Thyroid gland (tissue), 4 donors: ENCODE results near the gene ERAS.

ENCODE experiments used
- POLR2A ChIP-seq, 2 donors: fragments of 450-650 bp; IDR thresholded peaks; one replicate each; pipeline ENCODE4 v1.6.1; 2017; ENCODE audit warnings: antibody characterized with exemption in 2 of 2, mild to moderate bottlenecking in 2 of 2, moderate library complexity in 1 of 2
- TF ChIP-seq, protein P1 (sequence below), 6 experiments: fragments of 200-600 bp in 3 of 6; fragments of 450-650 bp in 3 of 6; sonication (generic) in 3 of 6; IDR thresholded peaks; one replicate each; pipeline ENCODE4 v1.5.1; 2016 to 2019; ENCODE audit warnings: antibody characterized with exemption in 6 of 6, mild to moderate bottlenecking in 2 of 6, inconsistent platforms in 1 of 6, moderate library complexity in 1 of 6

DNA sequence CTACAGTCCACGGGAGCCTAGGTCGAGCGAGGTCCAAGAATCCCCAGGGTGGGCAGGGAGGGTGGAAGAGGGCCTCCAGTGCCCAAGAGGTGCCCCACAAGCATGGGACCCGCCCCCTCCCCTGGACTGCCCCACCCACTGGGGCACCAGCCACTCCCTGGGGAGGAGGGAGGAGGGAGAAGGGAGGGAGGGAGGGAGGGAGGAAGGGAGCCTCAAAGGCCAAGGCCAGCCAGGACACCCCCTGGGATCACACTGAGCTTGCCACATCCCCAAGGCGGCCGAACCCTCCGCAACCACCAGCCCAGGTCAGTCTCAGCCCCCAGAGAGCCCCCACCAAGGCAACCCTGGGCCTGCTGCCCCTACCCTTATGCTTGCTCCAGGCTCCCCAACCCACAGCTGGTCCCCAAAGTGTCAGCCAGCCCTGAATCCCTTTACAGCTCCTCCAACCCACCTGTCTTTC is 39.9 kb upstream of the ERAS start, which contains the start of gene GATA1:
- TF ChIP-seq, protein P1, sequence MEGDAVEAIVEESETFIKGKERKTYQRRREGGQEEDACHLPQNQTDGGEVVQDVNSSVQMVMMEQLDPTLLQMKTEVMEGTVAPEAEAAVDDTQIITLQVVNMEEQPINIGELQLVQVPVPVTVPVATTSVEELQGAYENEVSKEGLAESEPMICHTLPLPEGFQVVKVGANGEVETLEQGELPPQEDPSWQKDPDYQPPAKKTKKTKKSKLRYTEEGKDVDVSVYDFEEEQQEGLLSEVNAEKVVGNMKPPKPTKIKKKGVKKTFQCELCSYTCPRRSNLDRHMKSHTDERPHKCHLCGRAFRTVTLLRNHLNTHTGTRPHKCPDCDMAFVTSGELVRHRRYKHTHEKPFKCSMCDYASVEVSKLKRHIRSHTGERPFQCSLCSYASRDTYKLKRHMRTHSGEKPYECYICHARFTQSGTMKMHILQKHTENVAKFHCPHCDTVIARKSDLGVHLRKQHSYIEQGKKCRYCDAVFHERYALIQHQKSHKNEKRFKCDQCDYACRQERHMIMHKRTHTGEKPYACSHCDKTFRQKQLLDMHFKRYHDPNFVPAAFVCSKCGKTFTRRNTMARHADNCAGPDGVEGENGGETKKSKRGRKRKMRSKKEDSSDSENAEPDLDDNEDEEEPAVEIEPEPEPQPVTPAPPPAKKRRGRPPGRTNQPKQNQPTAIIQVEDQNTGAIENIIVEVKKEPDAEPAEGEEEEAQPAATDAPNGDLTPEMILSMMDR (IDR thresholded peaks at IDR 0.05): no peak
- TF ChIP-seq POLR2A (IDR thresholded peaks at IDR 0.05): no peak
